ENCODE measurements around the gene CADPS.

The CADPS gene

DNA sequence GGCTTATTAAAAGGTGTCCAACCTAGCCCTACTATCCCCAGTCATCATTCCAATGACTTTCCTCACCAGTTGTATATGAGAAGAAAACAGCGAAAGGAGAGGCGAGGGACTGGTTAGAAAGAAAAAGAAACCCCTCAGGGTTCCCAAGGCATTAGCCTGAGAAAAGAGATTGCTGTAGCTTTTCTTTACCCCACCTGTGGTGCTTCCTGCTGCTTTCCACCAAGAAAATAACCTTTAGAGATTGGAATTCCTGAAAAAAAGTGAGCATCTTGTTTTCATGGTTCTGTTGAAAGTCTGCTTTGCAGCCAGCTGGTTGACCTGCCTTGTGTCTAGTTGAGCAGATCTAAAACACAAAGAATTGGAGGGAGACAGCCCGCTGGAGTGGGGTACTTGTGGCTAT, 196.4 kb downstream of the CADPS start:
- no peak for DNase-seq

DNA sequence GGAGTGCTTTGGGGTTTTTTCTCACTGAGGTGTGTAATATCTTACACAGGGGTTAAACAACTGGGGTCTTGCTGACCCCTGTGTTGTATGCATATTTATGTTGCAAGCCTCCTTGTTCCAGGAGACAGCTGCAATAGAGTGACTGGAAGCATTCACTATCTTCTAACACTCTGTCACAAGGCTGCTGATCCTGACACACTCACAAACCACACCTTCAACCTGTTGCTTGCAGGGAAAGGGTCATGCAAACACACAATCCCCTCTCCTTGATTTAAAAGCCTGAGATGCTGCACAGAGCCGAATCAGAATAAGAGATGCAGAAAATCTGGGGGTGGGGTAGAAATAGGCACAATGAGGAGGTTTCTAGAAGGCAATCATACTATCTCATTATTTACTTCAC, 197.3 kb downstream of the CADPS start:
- DNase-seq, result no peak

DNA sequence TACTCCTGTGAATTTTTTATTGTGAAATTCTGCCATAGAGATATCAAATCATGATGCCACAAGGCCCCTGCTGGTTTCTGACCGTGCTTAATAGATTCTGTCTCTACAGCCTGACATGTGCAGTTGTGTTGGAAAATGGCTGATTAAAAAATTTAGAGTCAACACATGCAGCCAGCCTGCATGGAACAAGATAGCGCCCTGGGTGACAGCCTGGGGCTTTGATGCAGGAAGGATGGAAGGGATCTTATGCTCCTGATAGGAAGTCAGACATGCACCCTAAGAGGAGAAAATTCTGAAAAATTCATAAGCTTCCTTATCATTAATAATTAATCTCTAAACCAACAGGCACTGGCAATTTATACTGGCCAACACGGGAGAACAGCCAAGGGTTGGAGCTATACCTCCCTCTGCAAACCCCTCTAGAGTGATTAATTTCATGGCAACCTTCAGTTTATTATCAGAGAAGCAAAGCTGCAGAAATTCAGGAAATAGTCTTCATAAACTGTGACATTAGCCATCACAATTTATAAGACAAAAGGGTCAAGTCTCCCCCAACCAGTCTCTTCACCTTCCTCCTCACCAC, 198.4 kb downstream of the CADPS start:
- DNase-seq, result no peak

DNA sequence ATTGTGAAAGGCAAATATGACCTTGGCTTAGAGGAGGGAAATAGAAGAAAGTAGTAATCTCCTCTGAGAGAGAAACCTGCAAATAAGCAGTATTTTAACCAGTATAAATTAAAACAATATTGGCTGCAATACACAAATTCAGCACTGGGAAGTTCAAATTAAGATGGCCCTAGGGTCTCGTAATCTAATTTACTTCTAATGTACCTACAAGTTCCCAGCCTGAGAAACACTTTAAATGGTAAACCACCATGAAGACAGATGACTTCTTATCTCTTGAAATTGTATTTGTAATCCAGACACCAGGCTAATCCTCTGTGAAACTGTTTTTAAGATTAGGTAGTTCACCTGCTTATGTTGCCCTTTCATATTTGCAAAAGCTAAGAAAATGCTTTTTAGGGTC, 199.7 kb downstream of the CADPS start:
- DNase-seq, result no peak

DNA sequence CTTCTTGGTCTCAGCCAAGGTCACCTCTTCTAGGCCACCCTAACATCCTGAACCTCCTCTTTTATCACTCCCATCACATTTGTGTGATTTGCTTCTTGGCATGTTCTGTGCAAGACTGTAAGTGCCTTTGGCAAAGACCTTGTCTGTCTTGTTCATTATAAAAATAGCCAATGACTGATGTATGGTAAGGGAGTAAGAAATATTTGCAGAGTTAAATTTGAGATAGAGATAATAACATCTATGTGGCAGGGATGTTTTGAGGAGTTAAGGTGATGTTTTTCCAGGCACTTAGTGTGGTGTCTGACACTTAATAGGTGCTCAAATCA, 202.3 kb downstream of the CADPS start:
- DNase-seq, result no peak

DNA sequence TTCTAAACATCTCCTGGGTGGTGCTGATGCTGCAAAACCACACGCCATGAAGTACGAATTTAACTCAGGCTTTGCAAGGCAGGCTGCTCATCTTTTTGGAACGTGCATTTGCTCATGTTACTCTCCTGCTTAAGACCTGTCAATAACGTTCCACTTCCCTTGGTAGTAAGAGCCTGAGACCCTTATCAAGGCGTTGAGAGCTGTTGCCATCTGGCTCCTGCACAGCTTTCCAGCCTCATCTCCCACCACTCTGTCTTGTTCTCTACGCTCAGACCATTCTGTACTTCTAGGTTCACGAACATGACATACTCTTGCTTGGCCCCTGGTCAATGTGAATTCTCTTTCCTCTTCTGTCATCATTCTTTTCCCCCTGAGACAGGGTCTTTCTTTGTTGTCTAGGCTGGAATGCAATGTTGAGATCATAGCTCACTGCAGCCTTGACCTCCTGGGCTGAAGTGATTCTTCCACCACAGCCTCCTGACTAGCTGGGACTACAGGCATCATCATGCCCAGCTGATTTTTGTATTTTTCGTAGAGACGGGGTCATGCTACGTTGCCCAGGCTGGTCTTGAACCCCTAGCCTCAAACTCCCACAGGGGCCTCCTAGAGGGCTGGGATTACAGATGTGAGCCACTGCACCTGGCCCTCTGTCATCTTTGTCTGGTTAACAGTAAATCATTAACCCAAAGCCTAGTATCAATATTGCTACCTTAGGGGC, 202.8 kb downstream of the CADPS start:
- DNase-seq, result no peak

DNA sequence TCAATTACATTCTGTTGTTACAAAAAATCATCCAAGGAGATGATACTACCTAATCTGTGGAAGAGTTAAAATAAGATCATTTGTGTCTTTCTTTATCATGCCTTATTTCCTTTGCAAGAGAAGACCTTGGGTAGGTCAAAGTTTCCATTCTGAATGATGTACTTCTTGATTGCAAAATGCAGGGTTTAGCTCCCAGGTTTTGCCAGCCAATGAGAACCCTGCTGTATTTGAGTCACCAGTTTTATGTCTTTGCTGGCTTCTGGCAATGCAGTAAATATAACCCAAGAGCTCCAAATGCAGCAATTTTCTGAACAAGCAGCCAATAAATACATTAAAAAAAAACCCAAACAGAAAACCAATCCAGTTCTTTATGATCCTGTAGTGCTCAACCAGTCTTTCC, 204.9 kb downstream of the CADPS start:
- no peak for DNase-seq

DNA sequence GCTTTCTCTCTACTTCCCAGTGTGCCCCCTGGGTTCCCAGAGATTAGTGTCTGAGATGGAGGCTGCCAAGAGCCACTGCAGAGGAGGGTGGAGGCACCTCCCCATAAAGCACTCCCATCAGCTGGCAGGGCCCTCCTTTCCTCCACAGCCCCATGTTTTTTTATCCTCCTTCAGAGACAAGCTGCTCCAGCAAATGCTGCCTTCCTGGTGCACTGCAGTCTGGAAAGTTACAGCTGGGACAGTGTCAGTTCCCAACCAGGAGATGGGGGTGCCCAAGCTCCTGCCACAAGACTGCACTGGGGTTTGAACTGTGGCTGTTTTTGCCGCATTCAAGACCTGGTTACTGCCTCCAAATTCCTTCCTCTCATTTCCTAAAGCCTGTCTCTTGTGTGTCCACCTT, 206.1 kb downstream of the CADPS start:
- no peak for DNase-seq

DNA sequence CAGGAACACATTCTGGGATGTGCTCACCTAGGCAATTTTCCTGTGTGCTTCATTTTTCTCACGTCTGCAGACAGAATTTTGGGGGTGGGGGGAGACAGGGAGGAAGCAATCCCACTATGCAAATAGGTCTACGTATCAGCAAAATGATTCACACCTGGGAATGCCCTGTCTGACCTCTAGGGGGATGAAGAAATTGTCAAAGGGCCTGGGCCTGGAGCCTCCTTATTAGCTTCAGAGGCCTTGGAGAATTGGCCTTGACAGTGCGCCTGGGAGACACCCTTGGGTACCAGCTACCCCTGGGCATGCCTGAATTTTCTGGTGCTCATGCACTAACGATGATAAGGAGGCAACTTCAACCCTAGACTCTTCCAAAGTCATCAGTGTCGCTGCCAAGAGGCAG, 207.5 kb downstream of the CADPS start:
- no peak for DNase-seq

DNA sequence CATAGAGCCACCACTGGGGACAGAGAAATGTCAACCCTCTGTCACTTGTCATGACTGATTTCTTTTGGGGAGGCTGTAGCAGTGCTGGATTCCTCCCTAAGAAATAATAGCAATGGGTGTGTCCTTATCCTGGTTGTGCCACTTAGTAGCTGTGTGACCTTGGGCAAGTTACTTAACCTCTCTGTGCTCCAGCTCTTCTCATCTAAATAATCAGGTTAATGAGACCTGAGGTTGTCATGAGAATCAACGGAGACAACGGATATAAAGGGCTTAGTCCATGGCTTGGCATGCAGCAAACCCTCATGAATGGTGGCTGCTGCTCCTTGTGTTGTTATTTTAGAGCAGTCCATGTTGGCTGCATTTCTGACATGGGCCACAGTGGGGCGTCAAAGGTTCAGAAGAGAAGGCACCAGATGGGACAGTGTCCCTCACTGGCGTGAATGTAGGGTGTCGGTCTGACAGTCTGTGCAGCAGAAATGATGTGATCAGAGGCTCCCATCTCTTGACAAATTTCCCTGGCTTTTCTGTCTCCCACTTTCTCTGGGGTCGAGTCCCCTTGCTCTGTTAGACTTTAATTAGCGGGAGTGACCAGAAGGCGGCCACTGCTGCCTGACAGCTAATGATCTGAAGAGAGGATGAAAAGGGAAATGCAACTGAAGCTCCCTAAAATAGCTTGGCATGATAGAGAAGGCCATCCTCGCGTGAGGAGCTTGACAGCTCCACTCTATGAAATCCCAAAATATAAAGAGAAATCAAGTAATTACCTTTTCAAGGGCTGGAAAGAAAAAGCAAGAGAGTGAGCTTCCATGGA, 209.4 kb downstream of the CADPS start:
- DNase-seq, result peak; percentile 11

DNA sequence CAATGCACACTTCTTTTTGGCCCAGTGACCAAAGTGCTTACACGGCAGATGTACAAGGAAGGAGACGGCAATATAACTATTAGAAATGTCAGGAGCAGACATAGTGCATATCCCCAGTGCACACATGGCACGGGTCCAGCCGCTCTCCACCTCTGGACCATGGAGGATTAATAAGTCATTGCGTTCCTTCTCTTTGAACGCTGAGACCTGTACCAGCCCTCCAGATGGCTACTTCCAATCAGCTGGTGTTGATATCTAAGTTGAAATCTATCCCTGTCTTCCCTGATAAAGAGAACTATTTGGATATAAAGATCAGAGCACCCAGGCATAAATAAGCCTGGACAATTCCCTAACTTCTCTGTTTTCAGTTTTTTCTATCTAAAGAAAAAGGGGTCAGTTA, 212.5 kb downstream of the CADPS start:
- DNase-seq, result no peak

DNA sequence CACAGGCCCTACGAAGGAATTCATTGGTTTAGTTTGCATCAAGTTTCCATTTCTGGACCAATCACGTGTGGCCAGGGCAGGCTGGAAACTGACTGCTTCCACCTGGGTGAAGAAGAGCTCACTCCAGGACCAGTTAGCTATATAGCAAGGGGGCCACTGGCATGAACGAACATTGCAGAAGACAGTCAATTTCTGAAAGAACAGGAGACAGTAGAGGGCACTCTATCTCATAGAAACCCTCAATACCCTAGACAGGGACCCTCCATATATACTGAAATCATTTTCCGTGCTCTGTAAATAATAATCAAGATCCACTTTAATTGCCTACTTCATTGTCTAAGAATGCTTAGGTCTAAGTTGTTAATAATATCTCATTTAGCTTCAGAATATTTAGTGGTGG, 215.6 kb downstream of the CADPS start:
- no peak for DNase-seq

DNA sequence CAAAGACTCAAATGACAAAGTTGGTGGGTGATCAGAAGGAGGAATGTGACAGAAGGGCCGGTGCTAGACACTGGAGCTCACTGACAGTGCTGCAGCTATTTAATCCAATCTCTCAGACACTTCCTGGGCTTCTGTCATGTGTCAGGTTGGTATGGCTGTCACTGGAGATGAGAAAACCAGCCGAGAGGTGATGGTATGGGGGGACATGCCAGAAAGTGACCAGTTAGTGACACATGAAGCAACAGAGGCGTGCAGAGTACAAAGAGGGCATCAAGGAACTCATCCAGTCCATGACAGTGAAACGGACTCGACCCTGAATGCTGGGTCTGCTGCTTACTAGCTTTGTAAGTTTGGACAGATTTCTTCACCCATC, 219.5 kb downstream of the CADPS start:
- DNase-seq, result no peak

DNA sequence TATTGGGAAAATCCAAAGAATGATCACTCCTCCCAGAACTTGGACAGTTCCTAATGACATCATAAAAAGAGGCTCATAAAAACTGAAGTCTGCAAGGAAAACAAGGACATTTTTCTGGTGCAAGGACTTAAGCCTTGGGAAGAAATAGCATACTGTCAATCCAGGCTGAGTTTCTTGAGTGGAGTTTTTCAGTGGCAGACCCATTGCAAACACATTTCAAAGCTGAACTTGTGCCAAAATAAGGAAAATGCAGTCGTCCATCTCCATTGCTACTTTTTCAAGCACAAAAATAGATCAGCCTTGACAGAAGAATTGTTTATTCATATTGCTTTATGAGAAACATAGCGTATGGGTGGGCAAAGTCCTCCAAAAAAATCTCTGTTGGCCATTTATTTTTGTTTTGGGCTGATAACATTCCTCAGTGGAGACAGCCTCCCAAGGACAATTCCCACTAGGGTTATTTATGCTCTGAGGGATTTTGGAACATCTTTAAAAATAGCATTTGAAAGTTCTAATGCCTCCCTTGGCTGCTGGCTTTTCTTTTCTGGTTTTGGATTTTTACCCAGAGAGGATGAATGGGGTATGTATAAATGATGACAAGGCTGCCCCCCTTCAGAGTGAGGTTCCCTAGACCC, 220.0 kb downstream of the CADPS start:
- no peak for DNase-seq

DNA sequence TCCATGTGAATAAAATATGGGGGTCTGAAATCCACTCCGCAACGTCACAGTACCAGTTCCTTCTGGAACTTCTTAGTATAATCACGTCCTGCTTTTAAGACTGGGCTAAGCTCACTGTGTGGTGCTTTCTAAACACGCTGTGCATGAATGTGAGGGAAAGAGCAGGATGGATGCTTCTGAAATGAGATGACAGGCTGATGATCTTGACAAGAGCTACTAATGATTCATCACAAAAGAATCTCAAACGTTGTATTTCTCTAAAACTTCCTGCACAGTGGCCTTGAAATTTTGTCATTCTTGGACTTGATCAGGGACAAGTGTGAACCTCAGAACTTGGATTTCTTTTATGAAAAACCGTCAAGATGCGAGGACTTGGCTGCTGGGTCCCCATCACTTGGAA, 221.4 kb downstream of the CADPS start:
- DNase-seq, result no peak

DNA sequence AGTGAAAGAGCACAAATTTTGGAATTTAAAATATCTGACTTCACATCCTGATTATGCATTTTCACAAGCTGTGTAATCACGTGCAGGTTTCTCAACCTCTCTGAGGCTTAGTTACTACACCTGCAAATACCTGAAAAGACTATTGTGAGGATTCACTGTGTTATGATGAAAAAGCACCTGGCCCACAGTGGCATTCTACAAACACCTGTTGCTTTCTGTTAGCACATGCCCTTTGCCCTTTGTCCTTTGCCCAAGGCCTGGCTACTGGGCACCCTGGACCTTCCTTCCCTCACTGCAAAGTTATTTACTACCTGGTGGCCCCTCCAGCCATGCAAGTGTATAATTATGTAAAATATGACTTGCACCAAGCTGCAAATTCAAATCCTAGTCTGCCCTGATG, 227.5 kb downstream of the CADPS start:
- no peak for DNase-seq

DNA sequence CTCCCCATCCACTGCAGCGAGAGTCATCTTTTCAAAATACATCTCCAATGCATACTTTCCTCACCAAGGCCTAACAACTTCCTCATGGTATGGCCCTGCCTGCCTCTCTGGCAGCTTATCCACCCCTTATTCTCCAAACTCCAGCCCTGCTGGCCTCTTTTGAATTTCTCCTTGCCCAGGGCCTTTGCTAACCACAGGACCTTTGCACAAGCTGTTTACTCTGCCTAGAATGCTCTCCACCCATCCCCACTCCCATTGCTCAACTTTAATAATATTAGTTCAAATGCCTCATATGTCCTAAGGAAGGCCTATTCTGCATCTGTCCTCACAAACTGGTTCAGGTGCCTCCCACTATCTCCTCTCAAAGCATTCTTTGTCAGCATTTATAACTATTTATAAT, 230.7 kb downstream of the CADPS start:
- no peak for DNase-seq

DNA sequence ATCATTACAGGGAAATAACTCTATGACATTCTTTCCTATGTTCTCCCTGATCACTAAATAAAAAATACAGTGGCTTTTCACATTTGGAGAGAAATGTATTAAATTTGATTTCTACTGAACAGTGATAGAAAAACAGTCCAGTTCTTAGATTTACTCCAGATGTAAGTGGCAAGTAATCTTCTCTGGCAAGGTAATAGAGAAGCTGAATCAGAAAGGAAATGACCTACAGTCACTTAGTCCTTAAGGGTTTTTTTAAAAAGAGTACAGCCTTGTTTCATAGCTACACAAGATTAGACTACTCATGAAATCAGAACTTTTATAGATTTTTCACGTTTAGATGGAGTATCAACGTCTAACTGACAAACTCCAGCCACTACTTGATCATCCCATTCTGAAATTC, 236.9 kb downstream of the CADPS start:
- DNase-seq, result no peak

DNA sequence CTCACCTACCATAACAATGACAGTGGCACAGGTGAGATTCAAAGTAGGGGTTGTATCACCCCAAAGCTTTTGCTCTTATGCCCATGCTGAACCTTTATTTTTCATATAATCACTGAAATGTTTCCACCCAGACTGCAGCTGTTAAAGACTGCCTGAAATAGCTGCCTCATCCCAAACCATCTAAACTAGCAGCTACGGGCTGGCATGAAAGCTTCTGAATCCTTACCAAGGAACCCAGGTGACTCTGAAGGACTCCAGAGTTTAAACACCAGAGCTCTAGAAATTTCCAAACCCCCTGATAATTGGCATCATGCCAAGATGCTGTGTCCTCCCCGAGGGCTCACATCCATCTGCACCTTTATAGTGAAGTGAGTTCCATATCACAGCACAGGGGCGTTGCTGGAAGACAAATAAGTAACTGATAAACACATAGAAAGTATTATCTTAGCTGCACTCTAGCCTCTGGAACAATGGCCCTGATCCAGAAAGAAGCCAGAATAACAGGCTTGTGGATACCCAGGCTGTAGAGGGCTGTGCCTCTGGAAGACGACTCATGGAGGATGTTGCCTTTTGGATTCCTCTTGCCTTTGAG, 238.9 kb downstream of the CADPS start:
- no peak for DNase-seq

DNA sequence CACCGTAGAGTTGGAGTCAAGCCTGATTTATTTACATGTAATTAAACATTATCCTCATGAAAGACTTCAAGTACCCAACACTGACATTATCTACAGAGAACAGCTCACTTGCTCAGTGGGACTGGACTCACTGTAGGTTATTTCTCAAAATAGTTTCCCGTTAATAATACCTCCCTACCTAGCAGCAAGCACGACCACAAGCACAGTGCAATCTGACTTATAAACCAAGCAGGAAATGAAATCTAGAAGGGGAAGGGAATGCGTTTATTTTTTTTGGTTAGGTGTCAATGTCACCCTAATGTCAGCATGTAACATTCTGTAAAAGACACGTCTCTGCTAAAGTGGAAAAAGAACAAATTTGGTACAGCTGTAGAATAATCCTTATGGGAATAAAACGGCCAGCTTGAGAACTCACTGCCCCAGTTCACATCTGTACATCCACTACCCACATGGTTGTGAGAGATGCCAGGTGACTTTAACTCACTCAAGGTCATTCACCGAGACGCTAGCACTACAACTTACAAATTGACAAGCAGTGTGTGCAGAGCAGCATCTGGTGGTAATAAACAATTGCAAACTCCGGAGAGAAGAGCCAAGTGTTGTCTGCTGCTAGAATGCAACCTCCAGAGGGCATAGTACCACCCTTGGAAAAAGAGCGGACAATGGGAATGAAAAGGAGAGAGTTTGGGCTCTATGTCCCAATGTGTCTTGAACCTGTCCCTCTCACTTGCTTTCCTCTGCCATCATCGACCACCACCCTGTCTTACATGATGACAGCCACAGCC, 242.5 kb downstream of the CADPS start:
- DNase-seq, result no peak

DNA sequence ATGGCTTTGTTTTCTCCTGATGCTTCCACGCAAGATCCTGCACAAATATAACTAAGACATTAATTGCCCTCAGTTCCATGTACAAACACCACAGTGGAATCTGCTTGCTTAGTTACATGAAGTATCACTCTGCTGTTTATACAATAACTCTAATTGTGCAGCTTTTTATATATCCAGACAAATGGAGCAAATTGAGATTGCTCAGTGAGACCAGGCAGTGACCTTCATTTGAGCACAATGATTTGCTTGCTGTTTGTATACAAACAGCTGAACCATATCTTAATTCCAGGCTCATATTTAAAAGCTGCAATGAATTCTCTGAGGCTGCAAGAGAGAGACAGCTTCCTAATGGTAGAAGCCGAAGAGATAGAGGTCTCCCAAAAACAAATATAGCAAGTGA, 243.7 kb downstream of the CADPS start:
- no peak for DNase-seq

DNA sequence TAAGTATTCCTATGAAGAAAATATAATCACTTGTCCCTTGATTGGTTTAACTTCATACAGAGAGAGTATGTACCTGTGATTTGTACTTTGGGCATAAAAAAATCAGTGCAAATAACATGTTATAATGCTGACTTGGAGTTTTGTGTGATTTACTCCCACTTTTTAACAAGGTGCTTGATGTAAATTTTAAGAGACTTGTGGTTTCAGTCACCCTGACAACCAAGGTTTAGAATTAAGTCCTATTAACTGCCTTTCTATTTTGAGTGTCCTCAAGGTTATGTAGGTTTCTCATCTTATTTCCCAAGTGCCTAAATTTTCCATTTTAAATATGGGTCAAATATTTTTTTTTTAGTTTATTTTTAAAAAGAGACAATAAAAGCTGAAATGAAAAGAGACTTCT, 244.6 kb downstream of the CADPS start:
- DNase-seq, result no peak

DNA sequence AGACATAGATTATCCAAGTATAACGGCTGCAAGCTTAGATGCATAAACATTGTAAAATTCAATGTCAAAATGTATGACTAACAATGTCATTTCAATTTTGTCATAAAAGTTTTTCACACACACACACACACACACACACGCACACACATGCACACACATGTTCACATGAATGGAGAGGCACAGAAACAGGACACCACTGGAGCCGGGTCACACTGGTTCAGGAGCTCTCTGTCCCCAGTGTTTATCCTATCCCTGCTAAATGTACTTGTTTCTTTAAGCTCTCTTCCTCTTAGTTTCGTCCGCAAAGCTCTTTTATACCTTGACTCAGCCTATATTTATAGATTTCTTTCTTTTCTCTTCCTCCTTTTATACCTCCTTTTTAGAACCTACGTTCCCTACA, 249.9 kb downstream of the CADPS start:
- no peak for DNase-seq

All from stimulated activated CD4-positive, alpha-beta T cell treated with anti-CD3 and anti-CD28 coated beads, Interleukin-1b, Interleukin-23, amount 100 ng/mL, for 48 hours (primary cell).